Spleen (tissue), 11 donors: ENCODE data around the gene ADGRF3. TPM values are rescaled to one million over a fixed set of nuclear protein-coding genes. Genes with fewer than 3 reads are reported as not detected.

ENCODE experiments used
- DNase-seq: peaks from one replicate; pipeline ENCODE4 v3.0.0-alpha.2; 2020
- H3K27ac ChIP-seq, 8 donors: fragments of 200-600 bp; sonication (generic) in 7 of 8; 1 replicate in 4 of 8; 2 replicates in 4 of 8; pipeline versions ENCODE4 v1.5.0 to v1.8.0; 2016 to 2021; ENCODE audit warnings: inconsistent platforms in 4 of 8, mild to moderate bottlenecking in 4 of 8, moderate library complexity in 1 of 8
- H3K27me3 ChIP-seq, 7 donors: fragments of 200-600 bp; sonication (generic) in 6 of 7; replicated peaks in 1 of 7; 1 replicate in 4 of 7; 2 replicates in 3 of 7; pipeline versions ENCODE4 v1.5.0 to v1.8.0; 2016 to 2021; ENCODE audit warnings: inconsistent platforms in 3 of 7, mild to moderate bottlenecking in 1 of 7
- H3K36me3 ChIP-seq, 6 donors: fragments of 200-600 bp; sonication (generic) in 5 of 6; 1 replicate in 4 of 6; 2 replicates in 2 of 6; pipeline versions ENCODE4 v1.5.0 to v1.8.0; 2016 to 2021; ENCODE audit warnings: inconsistent platforms in 2 of 6
- H3K4me1 ChIP-seq, 6 donors: fragments of 200-600 bp; sonication (generic) in 5 of 6; 1 replicate in 3 of 6; 2 replicates in 3 of 6; pipeline versions ENCODE4 v1.5.0 to v1.8.0; 2016 to 2021; ENCODE audit warnings: inconsistent platforms in 3 of 6
- H3K4me3 ChIP-seq, 8 donors: fragments of 200-600 bp; sonication (generic) in 7 of 8; 1 replicate in 4 of 8; 2 replicates in 4 of 8; pipeline versions ENCODE4 v1.5.0 to v1.8.0; 2016 to 2021; ENCODE audit warnings: inconsistent platforms in 4 of 8, mild to moderate bottlenecking in 4 of 8, moderate library complexity in 2 of 8
- H3K9me3 ChIP-seq, 8 donors: fragments of 200-600 bp; sonication (generic) in 7 of 8; 1 replicate in 4 of 8; 2 replicates in 4 of 8; pipeline versions ENCODE4 v1.5.0 to v1.8.0; 2016 to 2021; ENCODE audit warnings: inconsistent platforms in 4 of 8
- CTCF ChIP-seq, 11 experiments: fragments of 200-600 bp in 7 of 11; fragments of 450-650 bp in 4 of 11; sonication (generic) in 4 of 11; IDR thresholded peaks in 8 of 11; conservative IDR thresholded peaks in 3 of 11; 1 replicate in 7 of 11; 2 replicates in 4 of 11; pipeline versions ENCODE4 v1.4.0 to v1.8.0; 2016 to 2021; ENCODE audit warnings: antibody characterized with exemption in 11 of 11, inconsistent platforms in 4 of 11, mild to moderate bottlenecking in 1 of 11
- POLR2A ChIP-seq, 3 donors: fragments of 450-650 bp; IDR thresholded peaks; one replicate each; pipeline ENCODE4 v1.5.1; 2017; ENCODE audit warnings: antibody characterized with exemption in 3 of 3, mild to moderate bottlenecking in 1 of 3
- POLR2AphosphoS5 ChIP-seq, 3 donors: sonication (generic); formaldehyde crosslinking; IDR thresholded peaks; one replicate each; pipeline ENCODE4 v1.5.1; 2017; ENCODE audit warnings: antibody characterized with exemption in 3 of 3
- WGBS, 5 donors: extraction: QIAGEN DNeasy Blood & Tissue Kit in 3 of 5; methylation state at CpG; one replicate each; pipeline versions ENCODE4 v1.1.5 to v1.1.7; 2013 to 2018; 5-methylcytosine and 5-hydroxymethylcytosine counted together
- intact Hi-C: fragments of 100-400 bp; cut with DNase I; formaldehyde crosslinking; loops from one replicate; pipeline ENCODE4 v1.15.0; 2023; ENCODE audit warnings: low total_unique reads
- polyA plus RNA-seq, 3 donors: library from polyadenylated mRNA; stranded (reverse); fragments of 200-250 nt; gene quantifications; one replicate each; pipeline ENCODE4 v1.2.1, GENCODE V29; 2013
- total RNA-seq, 7 donors: library from RNA; depleted of rRNA in 3 of 7; stranded (reverse); fragments of >200 nt in 3 of 7; fragmentation: NEBNext Ultra II Directional in 4 of 7; extraction: Animal tissue kit (Norgen Biotek cat#: 25700) in 4 of 7; gene quantifications; one replicate each; pipeline versions ENCODE4 v1.1.0 to v1.2.1, GENCODE V29; 2016 to 2021
- donor health status: healthy with polysubstance abuse.
- donor health status: DM: no; HTN: no; CAD: no; lungs with moderate emphysema.
- donor health status: DM: no; HTN: no; CAD: no.
- donor health status: Bipolar disorder and iron deficiency.
- donor health status: healthy.
- donor health status: DM: no; HTN: no; CAD: no.
- donor health status: DM: yes; HTN: yes; CAD: no.

Gene ADGRF3
- total and polyA plus RNA-seq, 10 donors, result 0.15 to 6.2 (median 0.63) TPM

GRCh38 chr2:26302846-26303245, 43.7 kb downstream of the ADGRF3 start:
- H3K27me3 ChIP-seq, result no peaks in the 10 kb centered on the region
- DNase-seq, result no peak
- peaks cover 0 to 44% (median 30%) of the 10 kb centered on the region in 6 donors for H3K4me1 ChIP-seq
- 89 to 97% (median 93%) methylated on average over 6 of the region's 6 CpGs for WGBS, 5 donors
- H3K27ac ChIP-seq, result no peak overlapping the region
- peaks cover 0 to 11% (median 0%) of the 10 kb centered on the region in 6 donors for H3K36me3 ChIP-seq
- no peak overlapping the region for H3K4me3 ChIP-seq
- TF ChIP-seq POLR2A (IDR thresholded peaks at IDR 0.05) (no peak), CTCF (IDR thresholded peaks at IDR 0.05 in 8 of 11, conservative IDR thresholded peaks at IDR 0.05 in 3 of 11) (no peak), POLR2AphosphoS5 (IDR thresholded peaks at IDR 0.05) (no peak)
- H3K9me3 ChIP-seq, result no peaks in the 10 kb centered on the region
- intact Hi-C loops, result loop anchor here (10.0 kb wide), 1 partner anchor 58 kb away; the partner anchor contains the start of genes HADHA and HADHB

GRCh38 chr2:26300234-26300925, 46.2 kb downstream of the ADGRF3 start:
- TF ChIP-seq POLR2AphosphoS5 (IDR thresholded peaks at IDR 0.05), result no peak
- WGBS, 5 donors, result 50 to 55% (median 53%) methylated on average over 22 of the region's 22 CpGs
- Histone ChIP-seq H3K4me3 (peak overlapping the region in 7 of 8 donors; percentile 45 to 77 (median 62)), H3K9me3 (no peaks in the 10 kb centered on the region), H3K27ac (peak overlapping the region; percentile 48 to 93 (median 88)), H3K27me3 (no peaks in the 10 kb centered on the region), H3K4me1 (peaks cover 0 to 47% (median 30%) of the 10 kb centered on the region in 6 donors), H3K36me3 (peaks cover 0 to 11% (median 0%) of the 10 kb centered on the region in 6 donors)
- intact Hi-C loops, result loop anchor here (10.0 kb wide), 1 partner anchor 56 kb away; the partner anchor contains the start of genes HADHA and HADHB
- DNase-seq, result no peak

GRCh38 chr2:26299471-26300101, 47.0 kb downstream of the ADGRF3 start:
- intact Hi-C loops, result loop anchor here (10.0 kb wide), 1 partner anchor 55 kb away; the partner anchor contains the start of genes HADHA and HADHB
- 1 to 6% (median 1%) methylated on average over 9 of the region's 9 CpGs for WGBS, 5 donors

More at GRCh38 chr2:26299471-26300101, 47.0 kb downstream of the ADGRF3 start:
- no peak for DNase-seq
- peak overlapping the region; percentile 40 to 77 (median 60) for H3K4me3 ChIP-seq
- peaks cover 0 to 47% (median 30%) of the 10 kb centered on the region in 6 donors for H3K4me1 ChIP-seq
- peak overlapping the region; percentile 48 to 93 (median 88) for H3K27ac ChIP-seq
- no peaks in the 10 kb centered on the region for H3K27me3 ChIP-seq
- no peaks in the 10 kb centered on the region for H3K9me3 ChIP-seq
- H3K36me3 ChIP-seq, result peaks cover 0 to 11% (median 0%) of the 10 kb centered on the region in 6 donors
- TF ChIP-seq CTCF (IDR thresholded peaks at IDR 0.05 in 8 of 11, conservative IDR thresholded peaks at IDR 0.05 in 3 of 11) (no peak), POLR2AphosphoS5 (IDR thresholded peaks at IDR 0.05) (no peak), POLR2A (IDR thresholded peaks at IDR 0.05) (no peak)
